GM18498 (cell line): ENCODE measurements around the gene SERINC1.
A peak's percentile ranks its signal among the peaks of the same experiment; 100 is the strongest.

Experiments used
- ATAC-seq: cut with Tn5 transposase; IDR thresholded peaks from one replicate; pipeline ENCODE4 v1.9.1; 2021; ENCODE audit warnings: mild to moderate bottlenecking, moderate library complexity; ENCODE audit not compliant: unreplicated experiment

The SERINC1 gene

DNA sequence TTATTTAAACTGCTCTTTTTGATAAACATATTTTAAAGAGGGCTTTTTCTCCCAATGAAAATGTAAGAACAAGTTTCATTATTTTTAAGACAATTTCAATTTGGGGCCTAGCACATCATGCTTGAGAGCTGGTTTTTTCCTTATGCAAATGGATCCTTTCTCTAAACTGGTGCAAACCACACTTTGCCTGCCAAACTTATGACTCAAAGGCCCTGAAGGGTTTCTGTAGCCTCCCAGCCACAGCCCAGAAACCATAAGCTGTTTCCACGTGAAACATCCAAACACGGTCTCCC lies 72.6 kb downstream of the SERINC1 start:
- no peak for ATAC-seq

DNA sequence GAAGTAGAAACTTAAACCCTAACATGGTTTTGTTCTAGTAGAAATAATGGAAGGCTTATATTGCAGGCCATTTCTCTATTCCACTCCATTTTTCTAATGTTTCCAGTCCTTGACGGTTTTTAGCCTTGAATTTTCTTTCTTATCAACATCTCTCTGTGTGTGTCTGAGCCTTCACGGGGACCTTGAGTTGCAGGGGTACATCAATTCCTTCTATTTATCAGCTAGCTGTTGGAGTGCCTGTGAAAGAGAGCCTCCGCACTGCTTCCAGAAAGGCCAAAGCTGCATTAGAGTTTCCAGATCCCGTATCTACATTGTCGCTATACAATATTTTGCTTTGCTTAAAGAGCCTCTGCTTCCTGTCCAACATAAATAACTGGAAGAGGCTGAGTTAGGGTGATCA lies 77.6 kb downstream of the SERINC1 start:
- no peak for ATAC-seq

- peak; percentile 65 for ATAC-seq
Observed at GRCh38 chr6:122393351-122393896, 78.2 kb downstream of the SERINC1 start.
